SHP77 (cell line): ENCODE measurements around the gene SSU72.
A peak's percentile ranks its signal among the peaks of the same experiment; 100 is the strongest.

ENCODE experiments used
- DNase-seq, 2 experiments: peaks; one replicate each; lab custom pipeline; 2025; lab: John Stamatoyannopoulos, UW

SSU72 gene

GRCh38 chr1:1610796-1611195 lies 36.1 kb upstream of the SSU72 start:
- DNase-seq, result no peak

- no peak for DNase-seq
These were observed 35.3 kb upstream of the SSU72 start for GRCh38 chr1:1609822-1610485.

- DNase-seq, result no peak
These were observed 31.6 kb upstream of the SSU72 start for GRCh38 chr1:1606232-1606631.

- no peak for DNase-seq
These were observed 31.1 kb upstream of the SSU72 start for GRCh38 chr1:1605724-1606123.

GRCh38 chr1:1605034-1605591 lies 30.4 kb upstream of the SSU72 start:
- no peak for DNase-seq

GRCh38 chr1:1604374-1605033 lies 29.8 kb upstream of the SSU72 start:
- DNase-seq, result no peak

GRCh38 chr1:1603671-1604373 lies 29.2 kb upstream of the SSU72 start:
- no peak for DNase-seq

GRCh38 chr1:1602968-1603506 lies 28.4 kb upstream of the SSU72 start:
- no peak for DNase-seq

GRCh38 chr1:1602304-1602967 lies 27.8 kb upstream of the SSU72 start:
- DNase-seq, result no peak

GRCh38 chr1:1601564-1602303 lies 27.1 kb upstream of the SSU72 start:
- DNase-seq, result no peak

GRCh38 chr1:1600861-1601563 lies 26.3 kb upstream of the SSU72 start:
- DNase-seq, result no peak

- no peak for DNase-seq
These were observed 25.5 kb upstream of the SSU72 start, which contains the start of gene FNDC10 for GRCh38 chr1:1599935-1600860. TSS of gene FNDC10 (minus strand) at chr1:1600135. CDS start at chr1:1600015, 120 bp downstream.

- DNase-seq, result no peak
These were observed 24.6 kb upstream of the SSU72 start for GRCh38 chr1:1599030-1599934.

GRCh38 chr1:1598720-1599029 lies 24.0 kb upstream of the SSU72 start:
- DNase-seq, result no peak

GRCh38 chr1:1598051-1598719 lies 23.5 kb upstream of the SSU72 start:
- no peak for DNase-seq

- DNase-seq, result peak in 1 of 2 experiments; percentile 38
These were observed 22.7 kb upstream of the SSU72 start for GRCh38 chr1:1597275-1597930.

GRCh38 chr1:1596493-1597274 lies 22.0 kb upstream of the SSU72 start:
- DNase-seq, result no peak
